ENCODE data around the gene BROX. TPM values are rescaled to one million over a fixed set of nuclear protein-coding genes. Genes with fewer than 3 reads are reported as not detected.

BROX gene
- polyA plus RNA-seq, 1 of the 3 experiments (the other 2 are of a cell fraction): 3.8 TPM

DNA sequence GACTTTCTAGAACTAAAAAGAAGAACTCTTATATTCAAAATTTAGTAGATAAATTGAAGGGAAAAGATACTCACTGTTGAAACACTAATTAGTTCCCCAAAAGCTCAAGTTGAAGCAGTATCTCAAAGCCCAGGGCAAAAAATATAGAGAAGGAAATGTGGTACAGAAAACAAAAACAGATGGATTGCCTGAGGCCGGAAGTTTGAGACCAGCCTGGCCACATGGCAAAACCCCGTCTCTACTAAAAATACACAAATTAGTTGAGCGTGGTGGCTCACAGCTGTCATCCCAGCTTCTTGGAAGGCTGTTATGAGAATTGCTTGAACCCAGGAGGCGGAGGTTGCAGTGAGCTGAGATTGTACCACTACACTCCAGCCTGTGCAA lies 60.6 kb downstream of the BROX start:
- no peaks in the 10 kb centered on the region for H3K79me2 ChIP-seq (ENCODE audit: insufficient read depth)
- H3K9ac ChIP-seq: no peak overlapping the region
- no peak overlapping the region for H3K4me3 ChIP-seq (ENCODE audit: low read depth in 2 of 2, low read length in 1 of 2)
- DNase-seq: no peak
- no peak overlapping the region for H3K27ac ChIP-seq (ENCODE audit: low read depth in 2 of 2, low read length in 1 of 2)
- CTCF ChIA-PET: interaction anchor here (0.6 kb wide), 1 partner anchor 365 kb away, joined by 3 read pairs; no protein-coding TSS in a partner anchor
- H2AFZ ChIP-seq (ENCODE audit: low read depth): no peak overlapping the region
- H3K27me3 ChIP-seq (ENCODE audit: insufficient read depth): no peaks in the 10 kb centered on the region; the same call in 1 of the 2 replicates
- H4K20me1 ChIP-seq (ENCODE audit: insufficient read depth): no peaks in the 10 kb centered on the region
- 61% methylated on average over 4 of the region's 4 CpGs for WGBS (ENCODE audit: low lambda C conversion rate)
- POLR2A ChIA-PET: no interaction called here
- H3K4me1 ChIP-seq (ENCODE audit: control insufficient read depth in 1 of 2, insufficient read depth in 2 of 2, low read depth in 1 of 2, low read length in 1 of 2): no peaks in the 10 kb centered on the region
- peaks cover 5% of the 10 kb centered on the region; the same call in 1 of the 2 replicates for H3K9me3 ChIP-seq
- H3F3A ChIP-seq (replicated peaks; ENCODE audit: insufficient read depth): no peaks in the 10 kb centered on the region
- no peaks in the 10 kb centered on the region for H3K36me3 ChIP-seq (replicated peaks in 1 of 2; ENCODE audit: control insufficient read depth in 1 of 2, insufficient read depth in 2 of 2, low read length in 1 of 2)
- no peaks in the 10 kb centered on the region for H3K9me2 ChIP-seq
- TF ChIP-seq RFX5 (IDR thresholded peaks at IDR 0.05; ENCODE audit: low read length) (no peak), MXI1 (IDR thresholded peaks at IDR 0.05; ENCODE audit: low read depth, low read length) (peak; percentile 49; the same call in 1 of the 2 replicates), SIN3A (IDR thresholded peaks at IDR 0.05; ENCODE audit: borderline replicate concordance, low read depth, low read length) (no peak), RXRA (IDR thresholded peaks at IDR 0.05; ENCODE audit: borderline replicate concordance, low read depth) (no peak), POLR2AphosphoS5 (IDR thresholded peaks at IDR 0.05; ENCODE audit: low read depth, low read length) (no peak)
- TF ChIP-seq, protein P1, sequence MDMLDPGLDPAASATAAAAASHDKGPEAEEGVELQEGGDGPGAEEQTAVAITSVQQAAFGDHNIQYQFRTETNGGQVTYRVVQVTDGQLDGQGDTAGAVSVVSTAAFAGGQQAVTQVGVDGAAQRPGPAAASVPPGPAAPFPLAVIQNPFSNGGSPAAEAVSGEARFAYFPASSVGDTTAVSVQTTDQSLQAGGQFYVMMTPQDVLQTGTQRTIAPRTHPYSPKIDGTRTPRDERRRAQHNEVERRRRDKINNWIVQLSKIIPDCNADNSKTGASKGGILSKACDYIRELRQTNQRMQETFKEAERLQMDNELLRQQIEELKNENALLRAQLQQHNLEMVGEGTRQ (IDR thresholded peaks at IDR 0.05; ENCODE audit: borderline replicate concordance, low read depth, low read length): no peak
- no peak overlapping the region for H3K4me2 ChIP-seq

DNA sequence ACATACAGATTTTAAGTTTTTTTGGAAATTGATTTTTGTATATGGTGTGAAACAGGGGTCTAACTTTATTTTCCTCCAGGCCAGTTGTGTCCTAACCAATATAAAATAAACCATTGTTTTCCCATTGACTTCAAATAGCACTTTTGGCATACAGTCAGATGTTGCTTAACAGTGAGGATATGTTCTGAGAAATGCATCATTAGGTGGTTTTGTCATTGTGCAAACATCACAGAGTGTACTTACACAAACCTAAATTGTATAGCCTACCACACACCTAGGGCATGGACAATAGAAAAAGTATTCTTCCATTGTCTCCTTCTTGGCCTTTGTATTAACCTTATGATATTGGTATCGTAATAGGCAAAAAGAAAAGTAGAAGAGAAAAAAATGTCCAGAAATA lies 65.1 kb downstream of the BROX start:
- 65% methylated on average over 1 of the region's 1 CpG for WGBS (ENCODE audit: low lambda C conversion rate)
- H3K27ac ChIP-seq (ENCODE audit: low read depth in 2 of 2, low read length in 1 of 2): no peak overlapping the region
- no peaks in the 10 kb centered on the region for H3K9me3 ChIP-seq
- H2AFZ ChIP-seq (ENCODE audit: low read depth): no peak overlapping the region
- H3F3A ChIP-seq (replicated peaks; ENCODE audit: insufficient read depth): no peaks in the 10 kb centered on the region
- no peaks in the 10 kb centered on the region; the same call in 1 of the 2 replicates for H3K27me3 ChIP-seq (ENCODE audit: insufficient read depth)
- H3K9me2 ChIP-seq: no peaks in the 10 kb centered on the region
- no peaks in the 10 kb centered on the region for H4K20me1 ChIP-seq (ENCODE audit: insufficient read depth)
- H3K36me3 ChIP-seq (replicated peaks in 1 of 2; ENCODE audit: control insufficient read depth in 1 of 2, insufficient read depth in 2 of 2, low read length in 1 of 2): no peaks in the 10 kb centered on the region
- ChIA-PET POLR2A (no interaction called here), CTCF (interaction anchor here (1.0 to 1.4 kb wide), 2 partner anchors 16 to 356 kb away, joined by 3 to 4 read pairs; no protein-coding TSS in a partner anchor)
- H3K4me1 ChIP-seq (ENCODE audit: control insufficient read depth in 1 of 2, insufficient read depth in 2 of 2, low read depth in 1 of 2, low read length in 1 of 2): no peaks in the 10 kb centered on the region
- TF ChIP-seq, protein P2, sequence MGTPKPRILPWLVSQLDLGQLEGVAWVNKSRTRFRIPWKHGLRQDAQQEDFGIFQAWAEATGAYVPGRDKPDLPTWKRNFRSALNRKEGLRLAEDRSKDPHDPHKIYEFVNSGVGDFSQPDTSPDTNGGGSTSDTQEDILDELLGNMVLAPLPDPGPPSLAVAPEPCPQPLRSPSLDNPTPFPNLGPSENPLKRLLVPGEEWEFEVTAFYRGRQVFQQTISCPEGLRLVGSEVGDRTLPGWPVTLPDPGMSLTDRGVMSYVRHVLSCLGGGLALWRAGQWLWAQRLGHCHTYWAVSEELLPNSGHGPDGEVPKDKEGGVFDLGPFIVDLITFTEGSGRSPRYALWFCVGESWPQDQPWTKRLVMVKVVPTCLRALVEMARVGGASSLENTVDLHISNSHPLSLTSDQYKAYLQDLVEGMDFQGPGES (IDR thresholded peaks at IDR 0.05; ENCODE audit: low read depth, low read length): no peak
- TF ChIP-seq RCOR1 (IDR thresholded peaks at IDR 0.05; ENCODE audit: low read length): no peak
- no peak for TF ChIP-seq RXRA (IDR thresholded peaks at IDR 0.05; ENCODE audit: borderline replicate concordance, low read depth)
- TF ChIP-seq TCF12 (IDR thresholded peaks at IDR 0.05): no peak
- no peak for TF ChIP-seq POLR2AphosphoS5 (IDR thresholded peaks at IDR 0.05; ENCODE audit: low read depth, low read length)
- TF ChIP-seq SMC3 (IDR thresholded peaks at IDR 0.05; ENCODE audit: low read depth, low read length): no peak
- no peak for TF ChIP-seq MEF2A (IDR thresholded peaks at IDR 0.05; ENCODE audit: borderline replicate concordance, low read depth)
- no peak for TF ChIP-seq YY1 (IDR thresholded peaks at IDR 0.05; ENCODE audit: low read depth)
- TF ChIP-seq, protein P1 (IDR thresholded peaks at IDR 0.05; ENCODE audit: borderline replicate concordance, low read depth, low read length): no peak
- TF ChIP-seq CHD2 (IDR thresholded peaks at IDR 0.05; ENCODE audit: low read length, partially characterized antibody): no peak
- TF ChIP-seq EZH2phosphoT487 (IDR thresholded peaks at IDR 0.05; ENCODE audit: borderline replicate concordance, low read depth): no peak
- TF ChIP-seq, protein P3, sequence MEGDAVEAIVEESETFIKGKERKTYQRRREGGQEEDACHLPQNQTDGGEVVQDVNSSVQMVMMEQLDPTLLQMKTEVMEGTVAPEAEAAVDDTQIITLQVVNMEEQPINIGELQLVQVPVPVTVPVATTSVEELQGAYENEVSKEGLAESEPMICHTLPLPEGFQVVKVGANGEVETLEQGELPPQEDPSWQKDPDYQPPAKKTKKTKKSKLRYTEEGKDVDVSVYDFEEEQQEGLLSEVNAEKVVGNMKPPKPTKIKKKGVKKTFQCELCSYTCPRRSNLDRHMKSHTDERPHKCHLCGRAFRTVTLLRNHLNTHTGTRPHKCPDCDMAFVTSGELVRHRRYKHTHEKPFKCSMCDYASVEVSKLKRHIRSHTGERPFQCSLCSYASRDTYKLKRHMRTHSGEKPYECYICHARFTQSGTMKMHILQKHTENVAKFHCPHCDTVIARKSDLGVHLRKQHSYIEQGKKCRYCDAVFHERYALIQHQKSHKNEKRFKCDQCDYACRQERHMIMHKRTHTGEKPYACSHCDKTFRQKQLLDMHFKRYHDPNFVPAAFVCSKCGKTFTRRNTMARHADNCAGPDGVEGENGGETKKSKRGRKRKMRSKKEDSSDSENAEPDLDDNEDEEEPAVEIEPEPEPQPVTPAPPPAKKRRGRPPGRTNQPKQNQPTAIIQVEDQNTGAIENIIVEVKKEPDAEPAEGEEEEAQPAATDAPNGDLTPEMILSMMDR (IDR thresholded peaks at IDR 0.05): no peak
- TF ChIP-seq NRF1 (IDR thresholded peaks at IDR 0.05; ENCODE audit: low read depth, low read length): no peak
- no peak for TF ChIP-seq MXI1 (IDR thresholded peaks at IDR 0.05; ENCODE audit: low read depth, low read length)
- TF ChIP-seq, protein P4, sequence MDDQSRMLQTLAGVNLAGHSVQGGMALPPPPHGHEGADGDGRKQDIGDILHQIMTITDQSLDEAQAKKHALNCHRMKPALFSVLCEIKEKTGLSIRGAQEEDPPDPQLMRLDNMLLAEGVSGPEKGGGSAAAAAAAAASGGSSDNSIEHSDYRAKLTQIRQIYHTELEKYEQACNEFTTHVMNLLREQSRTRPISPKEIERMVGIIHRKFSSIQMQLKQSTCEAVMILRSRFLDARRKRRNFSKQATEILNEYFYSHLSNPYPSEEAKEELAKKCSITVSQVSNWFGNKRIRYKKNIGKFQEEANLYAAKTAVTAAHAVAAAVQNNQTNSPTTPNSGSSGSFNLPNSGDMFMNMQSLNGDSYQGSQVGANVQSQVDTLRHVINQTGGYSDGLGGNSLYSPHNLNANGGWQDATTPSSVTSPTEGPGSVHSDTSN (IDR thresholded peaks at IDR 0.05): no peak
- no peak for TF ChIP-seq RFX5 (IDR thresholded peaks at IDR 0.05; ENCODE audit: low read length)
- TF ChIP-seq FOSL2 (IDR thresholded peaks at IDR 0.05; ENCODE audit: borderline replicate concordance, low read depth): no peak
- no peak overlapping the region for H3K9ac ChIP-seq
- H3K4me2 ChIP-seq: no peak overlapping the region
- DNase-seq: no peak
- no peaks in the 10 kb centered on the region for H3K79me2 ChIP-seq (ENCODE audit: insufficient read depth)
- no peak overlapping the region for H3K4me3 ChIP-seq (ENCODE audit: low read depth in 2 of 2, low read length in 1 of 2)

Measured in SK-N-SH (cell line).